Mesothelial cell of epicardium (in vitro differentiated cells): ENCODE data around the gene GALNT18. TPM values are rescaled to one million over a fixed set of nuclear protein-coding genes. Genes with fewer than 3 reads are reported as not detected.

Source experiments
- DNase-seq, 2 experiments: peaks; one replicate each; pipeline ENCODE4 v3.0.0; 2021; ENCODE audit warnings: low spot score in 2 of 2; ENCODE audit not compliant: unreplicated experiment in 2 of 2
- H3K27ac Mint-ChIP-seq: 2 replicates; pipeline ENCODE4 v1.8.0; 2021; ENCODE audit warnings: mixed read lengths
- H3K27me3 Mint-ChIP-seq: 2 replicates; pipeline ENCODE4 v1.8.0; 2021; ENCODE audit warnings: low read depth, mixed read lengths
- H3K36me3 Mint-ChIP-seq: 2 replicates; pipeline ENCODE4 v1.8.0; 2021; ENCODE audit warnings: mixed read lengths
- H3K4me1 Mint-ChIP-seq: 2 replicates; pipeline ENCODE4 v1.8.0; 2021; ENCODE audit warnings: mixed read lengths
- H3K4me3 Mint-ChIP-seq: 2 replicates; pipeline ENCODE4 v1.8.0; 2021; ENCODE audit warnings: mild to moderate bottlenecking, moderate library complexity, mixed read lengths
- H3K9me3 Mint-ChIP-seq: 2 replicates; pipeline ENCODE4 v1.8.0; 2021; ENCODE audit warnings: mixed read lengths
- total RNA-seq: library from RNA; stranded (reverse); gene quantifications from 3 replicates; pipeline ENCODE4 v1.2.1, GENCODE V29; 2021
- TF ChIP-seq, protein P1 (sequence below): fragments of 200-600 bp; sonication (generic); IDR thresholded peaks from one replicate; pipeline ENCODE4 v1.5.0; 2021; ENCODE audit warnings: antibody characterized with exemption; ENCODE audit not compliant: unreplicated experiment

Gene GALNT18
- total RNA-seq, 1 donor from 2014 or later: 4.2 TPM

- Mint-ChIP-seq H3K27ac (no peak overlapping the region), H3K36me3 (no peaks in the 10 kb centered on the region), H3K4me1 (peaks cover 13% of the 10 kb centered on the region), H3K27me3 (peaks cover 78% of the 10 kb centered on the region), H3K9me3 (no peaks in the 10 kb centered on the region), H3K4me3 (no peak overlapping the region)
- TF ChIP-seq, protein P1, sequence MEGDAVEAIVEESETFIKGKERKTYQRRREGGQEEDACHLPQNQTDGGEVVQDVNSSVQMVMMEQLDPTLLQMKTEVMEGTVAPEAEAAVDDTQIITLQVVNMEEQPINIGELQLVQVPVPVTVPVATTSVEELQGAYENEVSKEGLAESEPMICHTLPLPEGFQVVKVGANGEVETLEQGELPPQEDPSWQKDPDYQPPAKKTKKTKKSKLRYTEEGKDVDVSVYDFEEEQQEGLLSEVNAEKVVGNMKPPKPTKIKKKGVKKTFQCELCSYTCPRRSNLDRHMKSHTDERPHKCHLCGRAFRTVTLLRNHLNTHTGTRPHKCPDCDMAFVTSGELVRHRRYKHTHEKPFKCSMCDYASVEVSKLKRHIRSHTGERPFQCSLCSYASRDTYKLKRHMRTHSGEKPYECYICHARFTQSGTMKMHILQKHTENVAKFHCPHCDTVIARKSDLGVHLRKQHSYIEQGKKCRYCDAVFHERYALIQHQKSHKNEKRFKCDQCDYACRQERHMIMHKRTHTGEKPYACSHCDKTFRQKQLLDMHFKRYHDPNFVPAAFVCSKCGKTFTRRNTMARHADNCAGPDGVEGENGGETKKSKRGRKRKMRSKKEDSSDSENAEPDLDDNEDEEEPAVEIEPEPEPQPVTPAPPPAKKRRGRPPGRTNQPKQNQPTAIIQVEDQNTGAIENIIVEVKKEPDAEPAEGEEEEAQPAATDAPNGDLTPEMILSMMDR: no peak
- DNase-seq: no peak
Measured at GRCh38 chr11:11624926-11625325, 3.1 kb upstream of the GALNT18 start.

- peaks cover 17% of the 10 kb centered on the region for H3K4me1 Mint-ChIP-seq
- peaks cover 78% of the 10 kb centered on the region for H3K27me3 Mint-ChIP-seq
Measured at GRCh38 chr11:11624204-11624603, 2.4 kb upstream of the GALNT18 start.

GRCh38 chr11:11622772-11623171 lies 967 bp upstream of the GALNT18 start:
- no peak overlapping the region for H3K27ac Mint-ChIP-seq
- H3K36me3 Mint-ChIP-seq: no peaks in the 10 kb centered on the region
- H3K4me3 Mint-ChIP-seq: peak overlapping the region; percentile 42
- no peak for DNase-seq
- TF ChIP-seq, protein P1: no peak
- H3K27me3 Mint-ChIP-seq: peaks cover 79% of the 10 kb centered on the region
- no peaks in the 10 kb centered on the region for H3K9me3 Mint-ChIP-seq
- H3K4me1 Mint-ChIP-seq: peaks cover 17% of the 10 kb centered on the region

More at GRCh38 chr11:11624204-11624603, 2.4 kb upstream of the GALNT18 start:
- Mint-ChIP-seq H3K36me3 (no peaks in the 10 kb centered on the region), H3K4me3 (no peak overlapping the region), H3K9me3 (no peaks in the 10 kb centered on the region), H3K27ac (no peak overlapping the region)
- TF ChIP-seq, protein P1: no peak
- no peak for DNase-seq

DNA sequence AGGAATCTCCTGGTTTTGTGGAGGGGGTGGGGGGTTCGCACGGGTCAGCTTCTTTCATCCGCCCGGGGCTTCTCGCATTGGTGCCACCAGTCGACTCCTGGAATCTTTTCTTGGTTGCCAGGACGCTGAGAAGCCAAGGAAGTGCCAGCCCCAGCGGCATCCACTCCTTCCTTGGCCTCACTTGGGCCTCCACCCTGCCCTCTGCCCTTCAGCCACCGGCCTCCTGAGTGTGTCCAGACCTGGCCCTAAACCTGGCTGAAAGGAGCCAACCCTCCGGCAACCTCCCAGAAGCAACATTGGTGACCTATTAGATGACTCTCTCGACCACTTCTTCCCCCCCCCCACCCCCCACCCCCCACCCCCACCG lies 518 bp upstream of the GALNT18 start:
- no peak for DNase-seq
- TF ChIP-seq, protein P1: no peak
- peak overlapping the region; percentile 49 for H3K4me3 Mint-ChIP-seq
- no peak overlapping the region for H3K27ac Mint-ChIP-seq
- peaks cover 17% of the 10 kb centered on the region for H3K4me1 Mint-ChIP-seq
- peaks cover 78% of the 10 kb centered on the region for H3K27me3 Mint-ChIP-seq
- H3K9me3 Mint-ChIP-seq: no peaks in the 10 kb centered on the region
- H3K36me3 Mint-ChIP-seq: no peaks in the 10 kb centered on the region

- TF ChIP-seq, protein P1: no peak
- Mint-ChIP-seq H3K27ac (no peak overlapping the region), H3K9me3 (no peaks in the 10 kb centered on the region), H3K36me3 (no peaks in the 10 kb centered on the region), H3K4me3 (peak overlapping the region; percentile 78), H3K4me1 (peaks cover 17% of the 10 kb centered on the region), H3K27me3 (peaks cover 82% of the 10 kb centered on the region)
- no peak for DNase-seq
Measured at GRCh38 chr11:11620921-11621572, 758 bp downstream of the GALNT18 start.
